Measurements from ENCODE around the gene RIPK3.

DNA sequence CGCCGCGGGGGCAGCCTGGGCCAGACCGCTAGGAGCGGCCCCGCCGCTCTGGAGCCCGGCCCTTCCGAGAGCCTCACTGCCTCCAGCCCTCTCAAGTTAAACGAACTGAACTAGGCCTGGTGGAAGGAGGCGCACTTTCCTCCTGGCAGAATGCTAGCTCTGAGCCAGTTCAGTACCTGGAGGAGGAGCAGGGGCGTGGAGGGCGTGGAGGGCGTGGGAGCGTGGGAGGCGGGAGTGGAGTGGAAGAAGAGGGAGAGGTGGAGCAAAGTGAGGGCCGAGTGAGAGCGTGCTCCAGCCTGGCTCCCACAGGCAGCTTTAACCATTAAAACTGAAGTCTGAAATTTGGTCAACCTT lies 23.2 kb downstream of the RIPK3 start:
- no peak for TF ChIP-seq CTCF (IDR thresholded peaks at IDR 0.05)
- no peak for TF ChIP-seq POLR2A (IDR thresholded peaks at IDR 0.05)
